ENCODE data around the gene C19orf44.

Gene C19orf44

GRCh38 chr19:16531380-16531669 lies 35.1 kb downstream of the C19orf44 start:
- Histone ChIP-seq H2AFZ (ENCODE audit: low read depth, low read length) (no peak overlapping the region), H3K79me1 (replicated peaks; ENCODE audit: low read length, poor library complexity, severe bottlenecking) (peaks cover 60% of the 10 kb centered on the region), H2BK5ac (ENCODE audit: low read depth, low read length, poor library complexity, severe bottlenecking) (no peak overlapping the region), H2BK15ac (ENCODE audit: low read depth, poor library complexity, severe bottlenecking) (no peak overlapping the region), H3K27me3 (ENCODE audit: control insufficient read depth in 1 of 2, insufficient read depth in 1 of 2, low read length in 2 of 2) (no peaks in the 10 kb centered on the region), H2AK5ac (ENCODE audit: low read length, severe bottlenecking) (no peak overlapping the region), H4K8ac (ENCODE audit: low read length) (no peak overlapping the region), H3K4ac (ENCODE audit: low read depth in 1 of 2, low read length in 2 of 2) (no peak overlapping the region), H3K4me3 (ENCODE audit: insufficient read depth in 1 of 2, low read depth in 1 of 2, low read length in 2 of 2) (no peak overlapping the region), H3K18ac (ENCODE audit: low read depth in 1 of 2, low read length in 2 of 2) (no peak overlapping the region), H4K91ac (ENCODE audit: low read length) (no peak overlapping the region), H3K14ac (ENCODE audit: low read length in 2 of 2) (no peak overlapping the region), H2BK12ac (ENCODE audit: low read length in 2 of 2) (no peak overlapping the region), H3K27ac (ENCODE audit: low read length, poor library complexity, severe bottlenecking) (no peak overlapping the region), H3K9me3 (ENCODE audit: control insufficient read depth, low read length) (no peaks in the 10 kb centered on the region), H2BK120ac (ENCODE audit: low read depth, low read length) (no peak overlapping the region), H3K4me2 (ENCODE audit: low read length, poor library complexity, severe bottlenecking) (no peak overlapping the region), H3K23ac (ENCODE audit: low read length in 2 of 2) (no peak overlapping the region), H3K4me1 (ENCODE audit: control insufficient read depth, insufficient read depth, low read depth, low read length) (no peaks in the 10 kb centered on the region), H3K9ac (ENCODE audit: low read length) (no peak overlapping the region), H3K36me3 (ENCODE audit: control insufficient read depth in 1 of 2, insufficient read depth in 2 of 2, low read depth in 1 of 2, low read length in 2 of 2) (peaks cover 95 to 99% of the 10 kb centered on the region in 2 experiments)
- DNase-seq: no peak
- 97% methylated on average over 12 of the region's 12 CpGs for WGBS

GRCh38 chr19:16532440-16533234 lies 36.4 kb downstream of the C19orf44 start:
- H2AK5ac ChIP-seq (ENCODE audit: low read length, severe bottlenecking): no peak overlapping the region
- no peak overlapping the region for H4K91ac ChIP-seq (ENCODE audit: low read length)
- H3K14ac ChIP-seq (ENCODE audit: low read length in 2 of 2): no peak overlapping the region
- 98% methylated on average over 47 of the region's 47 CpGs for WGBS
- H3K79me1 ChIP-seq (replicated peaks; ENCODE audit: low read length, poor library complexity, severe bottlenecking): peaks cover 52% of the 10 kb centered on the region
- no peak overlapping the region for H2BK12ac ChIP-seq (ENCODE audit: low read length in 2 of 2)
- no peak overlapping the region for H2BK120ac ChIP-seq (ENCODE audit: low read depth, low read length)
- H2BK15ac ChIP-seq (ENCODE audit: low read depth, poor library complexity, severe bottlenecking): no peak overlapping the region
- no peak overlapping the region for H3K27ac ChIP-seq (ENCODE audit: low read length, poor library complexity, severe bottlenecking)
- no peak for DNase-seq
- no peak overlapping the region for H3K4me2 ChIP-seq (ENCODE audit: low read length, poor library complexity, severe bottlenecking)
- H3K27me3 ChIP-seq (ENCODE audit: control insufficient read depth in 1 of 2, insufficient read depth in 1 of 2, low read length in 2 of 2): no peaks in the 10 kb centered on the region
- H3K9ac ChIP-seq (ENCODE audit: low read length): no peak overlapping the region
- H3K4me1 ChIP-seq (ENCODE audit: control insufficient read depth, insufficient read depth, low read depth, low read length): no peaks in the 10 kb centered on the region
- H3K4me3 ChIP-seq (ENCODE audit: insufficient read depth in 1 of 2, low read depth in 1 of 2, low read length in 2 of 2): no peak overlapping the region
- no peak overlapping the region for H4K8ac ChIP-seq (ENCODE audit: low read length)
- H3K4ac ChIP-seq (ENCODE audit: low read depth in 1 of 2, low read length in 2 of 2): no peak overlapping the region
- H3K36me3 ChIP-seq (ENCODE audit: control insufficient read depth in 1 of 2, insufficient read depth in 2 of 2, low read depth in 1 of 2, low read length in 2 of 2): peaks cover 95 to 99% of the 10 kb centered on the region in 2 experiments
- no peak overlapping the region for H2AFZ ChIP-seq (ENCODE audit: low read depth, low read length)
- no peak overlapping the region for H3K23ac ChIP-seq (ENCODE audit: low read length in 2 of 2)
- H3K18ac ChIP-seq (ENCODE audit: low read depth in 1 of 2, low read length in 2 of 2): no peak overlapping the region
- H2BK5ac ChIP-seq (ENCODE audit: low read depth, low read length, poor library complexity, severe bottlenecking): no peak overlapping the region
- H3K9me3 ChIP-seq (ENCODE audit: control insufficient read depth, low read length): no peaks in the 10 kb centered on the region

GRCh38 chr19:16535381-16535780 lies 39.2 kb downstream of the C19orf44 start:
- H3K14ac ChIP-seq (ENCODE audit: low read length in 2 of 2): no peak overlapping the region
- WGBS: over 99% methylated on average over 16 of the region's 18 CpGs

GRCh38 chr19:16536130-16536529 lies 39.9 kb downstream of the C19orf44 start:
- Histone ChIP-seq H3K4me1 (ENCODE audit: control insufficient read depth, insufficient read depth, low read depth, low read length) (peaks cover 6% of the 10 kb centered on the region), H3K27ac (ENCODE audit: low read length, poor library complexity, severe bottlenecking) (no peak overlapping the region), H2AFZ (ENCODE audit: low read depth, low read length) (no peak overlapping the region), H3K4me3 (ENCODE audit: insufficient read depth in 1 of 2, low read depth in 1 of 2, low read length in 2 of 2) (no peak overlapping the region), H3K79me1 (replicated peaks; ENCODE audit: low read length, poor library complexity, severe bottlenecking) (peaks cover 37% of the 10 kb centered on the region), H2BK5ac (ENCODE audit: low read depth, low read length, poor library complexity, severe bottlenecking) (no peak overlapping the region), H2BK120ac (ENCODE audit: low read depth, low read length) (no peak overlapping the region), H3K36me3 (ENCODE audit: control insufficient read depth in 1 of 2, insufficient read depth in 2 of 2, low read depth in 1 of 2, low read length in 2 of 2) (peaks cover 82 to 94% of the 10 kb centered on the region in 2 experiments), H3K9ac (ENCODE audit: low read length) (no peak overlapping the region), H3K4me2 (ENCODE audit: low read length, poor library complexity, severe bottlenecking) (no peak overlapping the region), H3K4ac (ENCODE audit: low read depth in 1 of 2, low read length in 2 of 2) (no peak overlapping the region), H3K18ac (ENCODE audit: low read depth in 1 of 2, low read length in 2 of 2) (no peak overlapping the region), H2AK5ac (ENCODE audit: low read length, severe bottlenecking) (no peak overlapping the region), H3K27me3 (ENCODE audit: control insufficient read depth in 1 of 2, insufficient read depth in 1 of 2, low read length in 2 of 2) (no peaks in the 10 kb centered on the region), H4K91ac (ENCODE audit: low read length) (no peak overlapping the region), H2BK15ac (ENCODE audit: low read depth, poor library complexity, severe bottlenecking) (no peak overlapping the region), H3K14ac (ENCODE audit: low read length in 2 of 2) (no peak overlapping the region), H4K8ac (ENCODE audit: low read length) (no peak overlapping the region), H3K9me3 (ENCODE audit: control insufficient read depth, low read length) (no peaks in the 10 kb centered on the region), H2BK12ac (ENCODE audit: low read length in 2 of 2) (no peak overlapping the region), H3K23ac (ENCODE audit: low read length in 2 of 2) (no peak overlapping the region)
- DNase-seq: no peak
- WGBS: 98% methylated on average over 7 of the region's 9 CpGs

More at GRCh38 chr19:16535381-16535780, 39.2 kb downstream of the C19orf44 start:
- Histone ChIP-seq H2AK5ac (ENCODE audit: low read length, severe bottlenecking) (no peak overlapping the region), H3K4me3 (ENCODE audit: insufficient read depth in 1 of 2, low read depth in 1 of 2, low read length in 2 of 2) (no peak overlapping the region), H3K27ac (ENCODE audit: low read length, poor library complexity, severe bottlenecking) (no peak overlapping the region), H2AFZ (ENCODE audit: low read depth, low read length) (no peak overlapping the region), H2BK15ac (ENCODE audit: low read depth, poor library complexity, severe bottlenecking) (no peak overlapping the region), H3K9ac (ENCODE audit: low read length) (no peak overlapping the region), H3K4me2 (ENCODE audit: low read length, poor library complexity, severe bottlenecking) (no peak overlapping the region), H2BK5ac (ENCODE audit: low read depth, low read length, poor library complexity, severe bottlenecking) (no peak overlapping the region), H2BK12ac (ENCODE audit: low read length in 2 of 2) (no peak overlapping the region), H3K4ac (ENCODE audit: low read depth in 1 of 2, low read length in 2 of 2) (no peak overlapping the region), H3K4me1 (ENCODE audit: control insufficient read depth, insufficient read depth, low read depth, low read length) (no peaks in the 10 kb centered on the region), H4K91ac (ENCODE audit: low read length) (no peak overlapping the region), H3K79me1 (replicated peaks; ENCODE audit: low read length, poor library complexity, severe bottlenecking) (peaks cover 43% of the 10 kb centered on the region), H3K36me3 (ENCODE audit: control insufficient read depth in 1 of 2, insufficient read depth in 2 of 2, low read depth in 1 of 2, low read length in 2 of 2) (peaks cover 90 to 94% of the 10 kb centered on the region in 2 experiments), H3K27me3 (ENCODE audit: control insufficient read depth in 1 of 2, insufficient read depth in 1 of 2, low read length in 2 of 2) (no peaks in the 10 kb centered on the region), H4K8ac (ENCODE audit: low read length) (no peak overlapping the region), H3K18ac (ENCODE audit: low read depth in 1 of 2, low read length in 2 of 2) (no peak overlapping the region), H3K9me3 (ENCODE audit: control insufficient read depth, low read length) (no peaks in the 10 kb centered on the region), H3K23ac (ENCODE audit: low read length in 2 of 2) (no peak overlapping the region), H2BK120ac (ENCODE audit: low read depth, low read length) (no peak overlapping the region)
- DNase-seq: no peak
